ENCODE results near the gene SV2C.
"Not testable (repeated sequence)": the region's sequence is repeated elsewhere in the genome, so short reads cannot be mapped to it uniquely, and the experiment has no call there.

Gene SV2C, protein sequence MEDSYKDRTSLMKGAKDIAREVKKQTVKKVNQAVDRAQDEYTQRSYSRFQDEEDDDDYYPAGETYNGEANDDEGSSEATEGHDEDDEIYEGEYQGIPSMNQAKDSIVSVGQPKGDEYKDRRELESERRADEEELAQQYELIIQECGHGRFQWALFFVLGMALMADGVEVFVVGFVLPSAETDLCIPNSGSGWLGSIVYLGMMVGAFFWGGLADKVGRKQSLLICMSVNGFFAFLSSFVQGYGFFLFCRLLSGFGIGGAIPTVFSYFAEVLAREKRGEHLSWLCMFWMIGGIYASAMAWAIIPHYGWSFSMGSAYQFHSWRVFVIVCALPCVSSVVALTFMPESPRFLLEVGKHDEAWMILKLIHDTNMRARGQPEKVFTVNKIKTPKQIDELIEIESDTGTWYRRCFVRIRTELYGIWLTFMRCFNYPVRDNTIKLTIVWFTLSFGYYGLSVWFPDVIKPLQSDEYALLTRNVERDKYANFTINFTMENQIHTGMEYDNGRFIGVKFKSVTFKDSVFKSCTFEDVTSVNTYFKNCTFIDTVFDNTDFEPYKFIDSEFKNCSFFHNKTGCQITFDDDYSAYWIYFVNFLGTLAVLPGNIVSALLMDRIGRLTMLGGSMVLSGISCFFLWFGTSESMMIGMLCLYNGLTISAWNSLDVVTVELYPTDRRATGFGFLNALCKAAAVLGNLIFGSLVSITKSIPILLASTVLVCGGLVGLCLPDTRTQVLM

DNA sequence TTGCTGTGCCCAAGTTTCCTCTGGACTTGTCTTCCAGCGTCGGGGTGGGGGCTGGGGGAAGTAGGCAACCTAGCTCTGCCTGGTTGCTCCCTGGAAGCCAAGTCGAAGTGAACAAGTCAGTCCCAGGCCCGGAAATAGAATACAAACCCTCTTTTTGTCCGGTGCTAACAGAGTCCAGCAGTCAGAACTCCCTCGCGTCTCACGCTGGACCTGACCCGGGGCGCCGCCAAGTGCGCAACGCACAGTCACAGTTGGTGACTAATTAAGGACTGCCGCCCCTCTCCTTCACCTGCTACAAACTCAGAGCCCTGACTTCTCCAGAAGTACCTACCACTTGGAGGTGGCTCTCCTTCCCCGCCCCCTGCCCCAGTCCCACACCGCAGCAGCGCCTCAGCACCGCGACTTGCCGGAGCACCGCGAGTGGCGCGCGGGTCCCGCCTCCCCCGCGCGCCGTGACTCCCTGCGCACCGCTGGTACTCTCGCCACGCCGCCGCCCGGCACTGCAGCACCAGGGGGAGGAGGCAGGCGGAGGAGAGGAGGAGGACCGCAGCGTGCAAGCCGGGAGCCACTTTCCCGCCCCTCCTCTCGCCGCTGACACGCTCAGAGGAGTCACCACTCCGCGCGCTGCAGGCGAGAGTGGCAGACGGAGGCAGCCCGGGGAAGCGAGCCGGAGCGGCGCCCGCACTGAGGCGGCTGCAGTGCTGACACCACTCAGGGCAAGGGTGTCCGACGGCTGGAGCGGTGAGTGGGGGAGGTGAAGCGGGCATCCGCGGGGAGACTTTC is at the start of gene SV2C:
Gene SV2C, plus strand, starts transcription at position 612 of the 783 bp plus-strand sequence. CDS start 48,368 bp downstream, outside the sequence.
- TF ChIP-seq ZFX (IDR thresholded peaks at IDR 0.05), result no peak
- TF ChIP-seq, protein P1, sequence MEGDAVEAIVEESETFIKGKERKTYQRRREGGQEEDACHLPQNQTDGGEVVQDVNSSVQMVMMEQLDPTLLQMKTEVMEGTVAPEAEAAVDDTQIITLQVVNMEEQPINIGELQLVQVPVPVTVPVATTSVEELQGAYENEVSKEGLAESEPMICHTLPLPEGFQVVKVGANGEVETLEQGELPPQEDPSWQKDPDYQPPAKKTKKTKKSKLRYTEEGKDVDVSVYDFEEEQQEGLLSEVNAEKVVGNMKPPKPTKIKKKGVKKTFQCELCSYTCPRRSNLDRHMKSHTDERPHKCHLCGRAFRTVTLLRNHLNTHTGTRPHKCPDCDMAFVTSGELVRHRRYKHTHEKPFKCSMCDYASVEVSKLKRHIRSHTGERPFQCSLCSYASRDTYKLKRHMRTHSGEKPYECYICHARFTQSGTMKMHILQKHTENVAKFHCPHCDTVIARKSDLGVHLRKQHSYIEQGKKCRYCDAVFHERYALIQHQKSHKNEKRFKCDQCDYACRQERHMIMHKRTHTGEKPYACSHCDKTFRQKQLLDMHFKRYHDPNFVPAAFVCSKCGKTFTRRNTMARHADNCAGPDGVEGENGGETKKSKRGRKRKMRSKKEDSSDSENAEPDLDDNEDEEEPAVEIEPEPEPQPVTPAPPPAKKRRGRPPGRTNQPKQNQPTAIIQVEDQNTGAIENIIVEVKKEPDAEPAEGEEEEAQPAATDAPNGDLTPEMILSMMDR (conservative IDR thresholded peaks at IDR 0.05), result no peak
- no peak within 1 kb of the TSS for H3K27ac ChIP-seq

DNA sequence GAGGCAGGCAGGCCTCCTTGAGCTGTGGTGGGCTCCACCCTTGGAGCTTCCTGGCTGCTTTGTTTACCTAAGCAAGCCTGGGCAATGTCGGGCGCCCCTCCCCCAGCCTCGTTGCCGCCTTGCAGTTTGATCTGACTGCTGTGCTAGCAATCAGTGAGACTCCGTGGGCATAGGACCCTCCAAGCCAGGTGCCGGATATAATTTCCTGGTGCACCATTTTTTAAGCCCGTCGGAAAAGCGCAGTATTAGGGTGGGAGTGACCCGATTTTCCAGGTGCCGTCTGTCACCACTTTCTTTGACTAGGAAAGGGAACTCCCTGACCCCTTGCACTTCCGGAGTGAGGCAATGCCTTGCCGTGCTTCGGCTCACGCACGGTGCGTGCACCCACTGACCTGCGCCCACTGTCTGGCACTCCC is 45.4 kb upstream of the SV2C start:
- not testable (repeated sequence) for H3K27ac ChIP-seq

DNA sequence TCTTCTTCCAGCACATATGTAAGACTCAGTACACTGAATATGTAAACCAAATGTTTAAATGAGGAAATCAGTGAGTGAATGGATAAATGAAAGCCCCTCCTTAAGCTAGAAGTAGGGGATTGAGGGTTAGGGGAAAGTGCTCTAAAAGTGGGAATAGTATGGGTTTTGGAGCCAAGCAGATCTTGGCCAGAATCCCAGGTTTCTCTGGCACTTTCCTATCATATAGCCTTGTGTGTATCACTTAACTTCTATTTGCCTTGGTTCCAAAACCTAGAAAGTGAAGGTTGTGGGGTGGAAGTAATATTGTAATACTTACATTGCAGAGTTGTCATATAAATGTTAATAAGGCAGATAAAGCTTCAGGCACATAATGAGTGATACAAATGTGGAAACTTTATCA is 45.0 kb upstream of the SV2C start:
- TF ChIP-seq, protein P1 (conservative IDR thresholded peaks at IDR 0.05), result no peak
- TF ChIP-seq ZFX (IDR thresholded peaks at IDR 0.05), result no peak
- H3K27ac ChIP-seq, result no peak overlapping the region

DNA sequence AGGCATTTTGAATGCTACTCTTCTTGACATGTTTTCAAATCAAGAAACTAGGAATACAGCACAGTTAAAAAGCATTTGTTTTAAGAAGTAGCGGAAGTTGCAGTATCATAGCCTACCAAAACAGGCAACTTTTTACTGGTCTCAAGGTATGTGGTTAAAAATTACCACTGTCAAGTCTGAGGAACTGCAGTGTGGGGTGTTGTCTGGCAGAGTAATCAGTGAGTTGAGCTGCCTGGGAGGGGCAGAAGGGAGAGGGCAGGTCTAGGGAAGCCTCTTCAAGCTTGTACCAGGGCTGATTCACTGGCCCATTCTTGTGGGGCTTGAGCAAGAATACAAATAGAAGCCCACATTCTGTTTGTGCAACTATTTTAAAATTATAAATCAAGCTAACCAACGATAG is 42.4 kb upstream of the SV2C start:
- TF ChIP-seq ZFX (IDR thresholded peaks at IDR 0.05), result no peak
- TF ChIP-seq, protein P1 (conservative IDR thresholded peaks at IDR 0.05), result no peak
- H3K27ac ChIP-seq, result no peak overlapping the region

DNA sequence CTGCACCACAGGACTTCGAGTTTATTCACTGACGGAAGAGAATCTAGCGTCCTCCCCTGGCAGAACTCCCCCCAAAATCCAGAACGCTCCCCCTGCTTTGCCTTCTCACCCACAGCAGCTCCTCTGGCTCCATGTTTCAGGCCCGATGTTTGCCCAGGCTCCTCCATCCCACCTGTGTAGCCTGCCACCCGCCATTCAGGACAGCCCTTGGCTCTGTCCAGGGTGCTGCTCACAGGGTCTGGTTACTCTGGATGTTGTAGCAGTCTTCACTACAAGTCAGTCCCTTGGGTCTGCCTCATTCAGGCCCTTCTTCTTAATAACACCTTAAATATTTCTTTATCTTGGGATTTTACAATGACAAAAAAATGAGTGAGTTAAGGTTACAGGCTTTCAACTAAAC is 41.3 kb upstream of the SV2C start:
- TF ChIP-seq, protein P1 (conservative IDR thresholded peaks at IDR 0.05), result no peak
- TF ChIP-seq ZFX (IDR thresholded peaks at IDR 0.05), result no peak
- no peak overlapping the region for H3K27ac ChIP-seq

DNA sequence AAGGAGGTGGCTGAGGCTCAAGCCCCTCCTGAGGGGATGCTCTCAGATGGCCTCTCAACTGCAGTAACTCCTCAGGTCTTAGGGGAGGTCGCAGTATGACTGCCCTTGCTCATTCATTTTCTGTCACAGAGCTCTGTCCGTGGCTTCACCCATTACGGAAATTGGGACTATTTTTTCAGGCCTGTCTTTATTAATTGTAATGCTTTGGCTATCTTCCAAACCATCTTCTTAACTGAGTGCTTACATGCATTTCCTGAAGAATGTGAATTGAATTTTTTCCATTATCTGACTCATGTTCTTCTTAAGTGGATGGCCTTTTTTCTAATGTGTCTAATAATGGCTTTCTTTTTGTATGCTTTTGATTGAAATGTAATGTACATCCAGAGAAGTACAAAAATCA is 36.4 kb upstream of the SV2C start:
- no peak for TF ChIP-seq ZFX (IDR thresholded peaks at IDR 0.05)
- TF ChIP-seq, protein P1 (conservative IDR thresholded peaks at IDR 0.05), result no peak
- no peak overlapping the region for H3K27ac ChIP-seq

DNA sequence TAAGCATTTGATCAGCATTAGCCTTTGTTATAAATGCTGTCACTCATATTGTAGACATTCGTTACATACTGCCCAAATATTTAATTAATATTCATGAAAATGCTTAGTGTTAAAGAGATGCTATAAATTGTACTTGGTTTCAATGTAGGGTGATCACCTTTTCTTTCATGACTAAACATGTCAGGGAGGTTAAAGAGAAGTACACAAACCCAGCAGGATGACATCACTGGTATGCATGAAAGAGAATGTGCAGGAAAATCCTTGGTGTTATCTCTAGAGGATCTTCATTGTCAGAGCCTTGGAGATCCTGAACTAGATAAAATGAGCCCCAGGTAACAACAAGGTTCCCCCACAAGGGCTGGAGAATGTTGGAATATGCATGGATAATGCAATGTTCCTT is 33.0 kb upstream of the SV2C start:
- TF ChIP-seq, protein P1 (conservative IDR thresholded peaks at IDR 0.05), result no peak
- no peak for TF ChIP-seq ZFX (IDR thresholded peaks at IDR 0.05)
- no peak overlapping the region for H3K27ac ChIP-seq
